Pulmonary artery endothelial cell (primary cell): ENCODE results near the gene GNAZ. TPM values are rescaled to one million over a fixed set of nuclear protein-coding genes. Genes with fewer than 3 reads are reported as not detected.

Source experiments
- DNase-seq: peaks from one replicate; pipeline ENCODE4 v3.0.0-alpha.2; 2011; ENCODE audit warnings: low read depth, low spot score
- total RNA-seq: library from RNA; depleted of rRNA; stranded (reverse); fragments of >200 nt; gene quantifications from 2 replicates; pipeline ENCODE4 v1.2.3, GENCODE V29; 2014

Gene GNAZ
- total RNA-seq, 1 donor from 2014 or later: 2.8 TPM

GRCh38 chr22:23091760-23092159, 21.4 kb downstream of the GNAZ start:
- DNase-seq: no peak

- no peak for DNase-seq
These were observed 22.1 kb downstream of the GNAZ start for GRCh38 chr22:23092217-23092955.

GRCh38 chr22:23093051-23093788, 22.9 kb downstream of the GNAZ start:
- DNase-seq: no peak

- no peak for DNase-seq
These were observed 23.9 kb downstream of the GNAZ start for GRCh38 chr22:23094260-23094659.

- no peak for DNase-seq
These were observed 24.7 kb downstream of the GNAZ start for GRCh38 chr22:23094695-23095681.

- no peak for DNase-seq
These were observed 25.5 kb downstream of the GNAZ start for GRCh38 chr22:23095733-23096342.

- DNase-seq: no peak
These were observed 27.3 kb downstream of the GNAZ start for GRCh38 chr22:23097412-23098229.

- DNase-seq: no peak
These were observed 27.9 kb downstream of the GNAZ start for GRCh38 chr22:23098230-23098705.

- no peak for DNase-seq
These were observed 28.6 kb downstream of the GNAZ start for GRCh38 chr22:23098718-23099530.

- DNase-seq: no peak
These were observed 29.1 kb downstream of the GNAZ start for GRCh38 chr22:23099531-23099804.

GRCh38 chr22:23100124-23100801, 29.9 kb downstream of the GNAZ start:
- DNase-seq: no peak

GRCh38 chr22:23101524-23101923, 31.2 kb downstream of the GNAZ start:
- DNase-seq: no peak

- no peak for DNase-seq
These were observed 31.8 kb downstream of the GNAZ start for GRCh38 chr22:23102002-23102655.

GRCh38 chr22:23102776-23103175, 32.5 kb downstream of the GNAZ start:
- DNase-seq: no peak

- no peak for DNase-seq
These were observed 33.1 kb downstream of the GNAZ start for GRCh38 chr22:23103199-23103954.

- no peak for DNase-seq
These were observed 34.1 kb downstream of the GNAZ start for GRCh38 chr22:23104187-23104971.

GRCh38 chr22:23105304-23105703, 35.0 kb downstream of the GNAZ start:
- DNase-seq: no peak
